T47D (cell line): ENCODE data around the gene KLK15.

ENCODE experiments used
- DNase-seq, 2 experiments: peaks; one replicate each; pipeline versions ENCODE4 v3.0.0 to v3.0.0-alpha.2; 2011 to 2012; ENCODE audit warnings: low read depth in 1 of 2, low spot score in 1 of 2
- JUND ChIP-seq: IDR thresholded peaks from 2 replicates; pipeline ENCODE4 v1.6.1; 2012; ENCODE audit warnings: low read depth
- in situ Hi-C: cut with HindIII; loops from 2 replicates; pipeline ENCODE4 v1.10.0; 2016; ENCODE audit warnings: low sequenced_read_pairs, low pct_unique_long_range_greater_than_20kb

The KLK15 gene

GRCh38 chr19:50804420-50805272, 28.7 kb downstream of the KLK15 start:
- TF ChIP-seq JUND = no peak
- in situ Hi-C loops = no loop called here
- peak; percentile 91 to 98 for DNase-seq

GRCh38 chr19:50803633-50804419, 29.5 kb downstream of the KLK15 start:
- in situ Hi-C loops = no loop called here
- TF ChIP-seq JUND = no peak
- DNase-seq = no peak

- in situ Hi-C loops = no loop called here
- DNase-seq = no peak
- TF ChIP-seq JUND = no peak
Measured at GRCh38 chr19:50801107-50801506, 32.3 kb downstream of the KLK15 start.

GRCh38 chr19:50799547-50799851, 33.9 kb downstream of the KLK15 start:
- TF ChIP-seq JUND = no peak
- DNase-seq = no peak
- in situ Hi-C loops = no loop called here

GRCh38 chr19:50798659-50799546, 34.5 kb downstream of the KLK15 start:
- in situ Hi-C loops = no loop called here
- no peak for TF ChIP-seq JUND
- DNase-seq = no peak

- in situ Hi-C loops = no loop called here
- no peak for DNase-seq
Measured at GRCh38 chr19:50797781-50798658, 35.4 kb downstream of the KLK15 start.

GRCh38 chr19:50797429-50797780, 36.0 kb downstream of the KLK15 start:
- no peak for TF ChIP-seq JUND
- in situ Hi-C loops = no loop called here
- DNase-seq = no peak

More at GRCh38 chr19:50797781-50798658, 35.4 kb downstream of the KLK15 start:
- no peak for TF ChIP-seq JUND

GRCh38 chr19:50796634-50797428, 36.5 kb downstream of the KLK15 start:
- no peak for TF ChIP-seq JUND
- no peak for DNase-seq
- in situ Hi-C loops = no loop called here

GRCh38 chr19:50796128-50796633, 37.2 kb downstream of the KLK15 start:
- no peak for TF ChIP-seq JUND
- DNase-seq = no peak
- in situ Hi-C loops = no loop called here

- no peak for DNase-seq
- in situ Hi-C loops = no loop called here
- no peak for TF ChIP-seq JUND
Measured at GRCh38 chr19:50795664-50796073, 37.7 kb downstream of the KLK15 start.

GRCh38 chr19:50794876-50795663, 38.3 kb downstream of the KLK15 start:
- in situ Hi-C loops = no loop called here
- no peak for DNase-seq
- TF ChIP-seq JUND = no peak
